Measurements from ENCODE around the gene STXBP6. TPM values are rescaled to one million over a fixed set of nuclear protein-coding genes. Genes with fewer than 3 reads are reported as not detected.

The STXBP6 gene
- total RNA-seq, 1 donor from 2014 or later = 0.51 TPM

GRCh38 chr14:24925771-24926374 is 124.1 kb downstream of the STXBP6 start:
- Mint-ChIP-seq H3K27me3 (ENCODE audit: unreplicated experiment) (no peaks in the 10 kb centered on the region), H3K27ac (ENCODE audit: unreplicated experiment) (no peak overlapping the region), H3K36me3 (ENCODE audit: low read depth, unreplicated experiment) (no peaks in the 10 kb centered on the region), H3K4me1 (ENCODE audit: unreplicated experiment) (peaks cover 25% of the 10 kb centered on the region), H3K9me3 (ENCODE audit: unreplicated experiment) (no peaks in the 10 kb centered on the region), H3K4me3 (ENCODE audit: unreplicated experiment) (no peak overlapping the region)
- TF ChIP-seq CTCF (IDR thresholded peaks at IDR 0.05; ENCODE audit: unreplicated experiment) = no peak
- DNase-seq (ENCODE audit: low spot score) = no peak

- Mint-ChIP-seq H3K4me1 (ENCODE audit: unreplicated experiment) (peaks cover 29% of the 10 kb centered on the region), H3K27me3 (ENCODE audit: unreplicated experiment) (no peaks in the 10 kb centered on the region), H3K9me3 (ENCODE audit: unreplicated experiment) (no peaks in the 10 kb centered on the region), H3K36me3 (ENCODE audit: low read depth, unreplicated experiment) (no peaks in the 10 kb centered on the region), H3K27ac (ENCODE audit: unreplicated experiment) (no peak overlapping the region), H3K4me3 (ENCODE audit: unreplicated experiment) (no peak overlapping the region)
- DNase-seq (ENCODE audit: low spot score) = no peak
- no peak for TF ChIP-seq CTCF (IDR thresholded peaks at IDR 0.05; ENCODE audit: unreplicated experiment)
Measured at GRCh38 chr14:24924544-24924943, 125.4 kb downstream of the STXBP6 start.

- no peak overlapping the region for H3K27ac Mint-ChIP-seq (ENCODE audit: unreplicated experiment)
- no peak for DNase-seq (ENCODE audit: low spot score)
- H3K4me1 Mint-ChIP-seq (ENCODE audit: unreplicated experiment) = peaks cover 28% of the 10 kb centered on the region
- TF ChIP-seq CTCF (IDR thresholded peaks at IDR 0.05; ENCODE audit: unreplicated experiment) = no peak
- H3K9me3 Mint-ChIP-seq (ENCODE audit: unreplicated experiment) = no peaks in the 10 kb centered on the region
- peaks cover 2% of the 10 kb centered on the region for H3K27me3 Mint-ChIP-seq (ENCODE audit: unreplicated experiment)
- no peak overlapping the region for H3K4me3 Mint-ChIP-seq (ENCODE audit: unreplicated experiment)
- no peaks in the 10 kb centered on the region for H3K36me3 Mint-ChIP-seq (ENCODE audit: low read depth, unreplicated experiment)
Measured at GRCh38 chr14:24921903-24922302, 128.0 kb downstream of the STXBP6 start.

- Mint-ChIP-seq H3K36me3 (ENCODE audit: low read depth, unreplicated experiment) (no peaks in the 10 kb centered on the region), H3K27ac (ENCODE audit: unreplicated experiment) (peak overlapping the region; percentile 62), H3K9me3 (ENCODE audit: unreplicated experiment) (no peaks in the 10 kb centered on the region), H3K4me1 (ENCODE audit: unreplicated experiment) (peaks cover 25% of the 10 kb centered on the region), H3K4me3 (ENCODE audit: unreplicated experiment) (no peak overlapping the region), H3K27me3 (ENCODE audit: unreplicated experiment) (peaks cover 2% of the 10 kb centered on the region)
- DNase-seq (ENCODE audit: low spot score) = no peak
- TF ChIP-seq CTCF (IDR thresholded peaks at IDR 0.05; ENCODE audit: unreplicated experiment) = no peak
Measured at GRCh38 chr14:24920265-24921075, 129.5 kb downstream of the STXBP6 start.

GRCh38 chr14:24918822-24919221 is 131.1 kb downstream of the STXBP6 start:
- no peak for DNase-seq (ENCODE audit: low spot score)
- no peak for TF ChIP-seq CTCF (IDR thresholded peaks at IDR 0.05; ENCODE audit: unreplicated experiment)
- Mint-ChIP-seq H3K27ac (ENCODE audit: unreplicated experiment) (no peak overlapping the region), H3K36me3 (ENCODE audit: low read depth, unreplicated experiment) (no peaks in the 10 kb centered on the region), H3K4me1 (ENCODE audit: unreplicated experiment) (peaks cover 26% of the 10 kb centered on the region), H3K9me3 (ENCODE audit: unreplicated experiment) (no peaks in the 10 kb centered on the region), H3K4me3 (ENCODE audit: unreplicated experiment) (no peak overlapping the region), H3K27me3 (ENCODE audit: unreplicated experiment) (peaks cover 2% of the 10 kb centered on the region)

All from endothelial cell (in vitro differentiated cells).